AG04449 (cell line): ENCODE results near the gene UHRF2.
A peak's percentile ranks its signal among the peaks of the same experiment; 100 is the strongest.

Experiments
- CTCF ChIA-PET: fragments of 350-600 bp; formaldehyde crosslinking; extraction: SDS; loops from one replicate; lab custom pipeline; 2021; ENCODE audit warnings: antibody characterized with exemption; lab: Yijun Ruan, JAX
- POLR2A ChIA-PET: fragments of 400-600, 350-600 bp; formaldehyde crosslinking; extraction: SDS; loops from one replicate; lab custom pipeline; 2020; ENCODE audit warnings: antibody characterized with exemption, inconsistent platforms; lab: Yijun Ruan, JAX
- DNase-seq: peaks from one replicate; pipeline ENCODE4 v3.0.0-alpha.2; 2010; ENCODE audit warnings: low read depth, low spot score
- H3K4me3 ChIP-seq: 2 replicates; pipeline ENCODE4 v1.5.1; 2011; ENCODE audit warnings: low read depth, mild to moderate bottlenecking, control low read depth, low read length
- CTCF ChIP-seq: IDR thresholded peaks from one replicate; pipeline ENCODE4 v1.5.1; 2011; ENCODE audit warnings: mild to moderate bottlenecking, moderate library complexity, low read length, control low read depth, inconsistent platforms; ENCODE audit not compliant: insufficient read depth; ENCODE audit errors: missing control alignments

UHRF2 gene

GRCh38 chr9:6418764-6419163 lies 5.8 kb downstream of the UHRF2 start:
- ChIA-PET POLR2A (no interaction called here), CTCF (no interaction called here)
- TF ChIP-seq CTCF, result no peak
- no peak for DNase-seq
- H3K4me3 ChIP-seq, result no peak overlapping the region

GRCh38 chr9:6424940-6425339 lies 11.9 kb downstream of the UHRF2 start:
- DNase-seq, result no peak
- no peak overlapping the region for H3K4me3 ChIP-seq
- TF ChIP-seq CTCF, result no peak
- ChIA-PET POLR2A (no interaction called here), CTCF (interaction anchor here (1.1 to 2.5 kb wide), 2 partner anchors 10 to 12 kb away, joined by 5 to 14 read pairs; partner anchors contain the start of gene UHRF2)

- no peak overlapping the region for H3K4me3 ChIP-seq
- POLR2A ChIA-PET, result no interaction called here
- TF ChIP-seq CTCF, result no peak
- CTCF ChIA-PET, result interaction anchor here (1.0 to 2.5 kb wide), 5 partner anchors 8 to 143 kb away, joined by 3 to 14 read pairs (median 4); partner anchors contain the start of gene UHRF2
- no peak for DNase-seq
These were observed 13.1 kb downstream of the UHRF2 start for GRCh38 chr9:6426117-6426516.

- CTCF ChIA-PET, result interaction anchor here (0.8 to 1.2 kb wide), 2 partner anchors 17 to 140 kb away, joined by 3 read pairs; partner anchors contain the start of gene UHRF2
- no peak for TF ChIP-seq CTCF
- POLR2A ChIA-PET, result interaction anchor here (0.6 kb wide), 1 partner anchor 144 kb away, joined by 3 read pairs; no protein-coding TSS in a partner anchor
- no peak overlapping the region for H3K4me3 ChIP-seq
- no peak for DNase-seq
These were observed 16.2 kb downstream of the UHRF2 start for GRCh38 chr9:6428940-6429889.

GRCh38 chr9:6431038-6431437 lies 18.0 kb downstream of the UHRF2 start:
- POLR2A ChIA-PET, result no interaction called here
- CTCF ChIA-PET, result interaction anchor here (0.8 kb wide), 1 partner anchor 18 kb away, joined by 3 read pairs; the partner anchor contains the start of gene UHRF2
- TF ChIP-seq CTCF, result no peak
- no peak for DNase-seq
- no peak overlapping the region for H3K4me3 ChIP-seq

GRCh38 chr9:6433410-6433809 lies 20.4 kb downstream of the UHRF2 start:
- TF ChIP-seq CTCF, result no peak
- DNase-seq, result peak; percentile 17
- ChIA-PET CTCF (interaction anchor here (1.2 kb wide), 1 partner anchor 9 kb away, joined by 3 read pairs; no protein-coding TSS in a partner anchor), POLR2A (interaction anchor here (1.3 kb wide), 1 partner anchor 20 kb away, joined by 7 read pairs; the partner anchor contains the start of gene UHRF2)
- H3K4me3 ChIP-seq, result no peak overlapping the region
